Vagina (tissue), 2 donors: ENCODE data around the gene POR. TPM values are rescaled to one million over a fixed set of nuclear protein-coding genes. Genes with fewer than 3 reads are reported as not detected.
"Not testable (repeated sequence)": the region's sequence is repeated elsewhere in the genome, so short reads cannot be mapped to it uniquely, and the experiment has no call there.

Experiments used
- DNase-seq, 2 donors: peaks; one replicate each; pipeline ENCODE4 v3.0.0-alpha.2; 2017; ENCODE audit errors: extremely low spot score in 2 of 2
- H3K27ac ChIP-seq: fragments of 200-600 bp; sonication (generic); one replicate; pipeline ENCODE4 v1.5.1; 2019
- H3K27me3 ChIP-seq: fragments of 200-600 bp; sonication (generic); one replicate; pipeline ENCODE4 v1.5.1; 2019
- H3K36me3 ChIP-seq, 2 donors: fragments of 200-600 bp; sonication (generic); one replicate each; pipeline ENCODE4 v1.5.1; 2017 to 2019
- H3K4me1 ChIP-seq: fragments of 200-600 bp; sonication (generic); one replicate; pipeline ENCODE4 v1.5.1; 2019
- H3K4me3 ChIP-seq, 2 donors: fragments of 200-600 bp; sonication (generic); 1 replicate in 1 of 2; 2 replicates in 1 of 2; pipeline ENCODE4 v1.5.1; 2016 to 2019
- H3K9me3 ChIP-seq: fragments of 200-600 bp; sonication (generic); one replicate; pipeline ENCODE4 v1.5.1; 2019
- POLR2A ChIP-seq, 2 donors: fragments of 450-650 bp; IDR thresholded peaks; one replicate each; pipeline ENCODE4 v1.6.1; 2017; ENCODE audit warnings: antibody characterized with exemption in 2 of 2, mild to moderate bottlenecking in 2 of 2, moderate library complexity in 2 of 2
- POLR2AphosphoS5 ChIP-seq, 2 donors: sonication (generic); formaldehyde crosslinking; IDR thresholded peaks; one replicate each; pipeline ENCODE4 v1.9.0; 2017; ENCODE audit warnings: antibody characterized with exemption in 2 of 2, mild to moderate bottlenecking in 2 of 2, low read depth in 1 of 2; ENCODE audit not compliant: insufficient read depth in 1 of 2
- intact Hi-C: fragments of 100-400 bp; cut with DNase I; formaldehyde crosslinking; loops from one replicate; pipeline ENCODE4 v1.15.1; 2023
- total RNA-seq: library from RNA; depleted of rRNA; stranded (reverse); fragments of >200 nt; gene quantifications from one replicate; pipeline ENCODE4 v1.2.3, GENCODE V29; 2016
- TF ChIP-seq, protein P1 (sequence below), 3 experiments: fragments of 450-650 bp in 2 of 3; fragments of 200-600 bp in 1 of 3; sonication (generic) in 1 of 3; IDR thresholded peaks; one replicate each; pipeline ENCODE4 v1.5.1; 2017 to 2019; ENCODE audit warnings: antibody characterized with exemption in 3 of 3, mild to moderate bottlenecking in 2 of 3, moderate library complexity in 2 of 3

The POR gene
- total RNA-seq, 1 donor from 2014 or later: 94.3 TPM

DNA sequence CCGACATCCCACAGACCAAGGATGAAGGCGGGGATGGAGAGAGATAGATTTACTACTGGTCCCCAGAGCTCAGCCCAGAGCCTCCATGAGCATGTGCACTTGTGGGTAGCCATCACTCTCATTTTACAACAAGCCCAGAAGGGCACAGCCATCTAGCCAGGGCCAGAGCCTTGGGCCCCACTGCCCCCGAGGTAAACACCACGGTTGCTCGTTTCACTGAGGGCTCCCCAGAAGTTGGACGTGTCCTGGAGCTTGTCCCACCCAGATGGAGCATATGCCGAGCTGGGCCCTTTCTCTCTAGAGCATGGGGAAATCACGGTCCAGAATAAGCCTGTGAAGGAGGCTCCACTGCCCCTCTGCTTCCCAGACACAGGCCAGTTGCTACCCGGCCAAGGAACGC lies 88.4 kb downstream of the POR start:
- no peaks in the 10 kb centered on the region for H3K4me1 ChIP-seq
- no peaks in the 10 kb centered on the region for H3K27me3 ChIP-seq
- TF ChIP-seq, protein P1, sequence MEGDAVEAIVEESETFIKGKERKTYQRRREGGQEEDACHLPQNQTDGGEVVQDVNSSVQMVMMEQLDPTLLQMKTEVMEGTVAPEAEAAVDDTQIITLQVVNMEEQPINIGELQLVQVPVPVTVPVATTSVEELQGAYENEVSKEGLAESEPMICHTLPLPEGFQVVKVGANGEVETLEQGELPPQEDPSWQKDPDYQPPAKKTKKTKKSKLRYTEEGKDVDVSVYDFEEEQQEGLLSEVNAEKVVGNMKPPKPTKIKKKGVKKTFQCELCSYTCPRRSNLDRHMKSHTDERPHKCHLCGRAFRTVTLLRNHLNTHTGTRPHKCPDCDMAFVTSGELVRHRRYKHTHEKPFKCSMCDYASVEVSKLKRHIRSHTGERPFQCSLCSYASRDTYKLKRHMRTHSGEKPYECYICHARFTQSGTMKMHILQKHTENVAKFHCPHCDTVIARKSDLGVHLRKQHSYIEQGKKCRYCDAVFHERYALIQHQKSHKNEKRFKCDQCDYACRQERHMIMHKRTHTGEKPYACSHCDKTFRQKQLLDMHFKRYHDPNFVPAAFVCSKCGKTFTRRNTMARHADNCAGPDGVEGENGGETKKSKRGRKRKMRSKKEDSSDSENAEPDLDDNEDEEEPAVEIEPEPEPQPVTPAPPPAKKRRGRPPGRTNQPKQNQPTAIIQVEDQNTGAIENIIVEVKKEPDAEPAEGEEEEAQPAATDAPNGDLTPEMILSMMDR (IDR thresholded peaks at IDR 0.05): no peak
- TF ChIP-seq POLR2AphosphoS5 (IDR thresholded peaks at IDR 0.05; ENCODE audit: insufficient read depth in 1 of 2, low read depth in 1 of 2): no peak
- TF ChIP-seq POLR2A (IDR thresholded peaks at IDR 0.05): no peak
- DNase-seq: no peak
- H3K27ac ChIP-seq: no peak overlapping the region
- no peak overlapping the region for H3K4me3 ChIP-seq
- H3K36me3 ChIP-seq: peaks cover 0 to 20% of the 10 kb centered on the region in 2 donors
- intact Hi-C loops: no loop called here
- H3K9me3 ChIP-seq: no peaks in the 10 kb centered on the region

DNA sequence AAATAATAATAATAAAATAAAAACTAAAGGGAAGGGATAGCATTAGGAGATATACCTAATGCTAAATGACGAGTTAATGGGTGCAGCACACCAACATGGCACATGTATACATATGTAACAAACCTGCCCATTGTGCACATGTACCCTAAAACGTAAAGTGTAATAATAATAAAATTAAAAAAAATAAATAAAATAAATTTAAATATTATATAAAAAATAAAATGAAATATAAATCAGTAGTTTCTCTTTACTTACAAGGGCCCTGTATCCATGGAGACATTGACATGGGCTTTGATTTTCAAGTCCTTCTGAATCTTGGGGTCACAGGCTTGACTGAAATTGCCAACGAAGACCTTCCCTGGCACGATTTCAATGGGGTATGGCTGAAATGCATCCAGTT lies 90.0 kb downstream of the POR start:
- intact Hi-C loops, H3K4me3 ChIP-seq, H3K9me3 ChIP-seq, H3K4me1 ChIP-seq, H3K27me3 ChIP-seq, DNase-seq, H3K27ac ChIP-seq: not testable (repeated sequence)
- peaks cover 0 to 20% of the 10 kb centered on the region in 2 donors for H3K36me3 ChIP-seq

DNA sequence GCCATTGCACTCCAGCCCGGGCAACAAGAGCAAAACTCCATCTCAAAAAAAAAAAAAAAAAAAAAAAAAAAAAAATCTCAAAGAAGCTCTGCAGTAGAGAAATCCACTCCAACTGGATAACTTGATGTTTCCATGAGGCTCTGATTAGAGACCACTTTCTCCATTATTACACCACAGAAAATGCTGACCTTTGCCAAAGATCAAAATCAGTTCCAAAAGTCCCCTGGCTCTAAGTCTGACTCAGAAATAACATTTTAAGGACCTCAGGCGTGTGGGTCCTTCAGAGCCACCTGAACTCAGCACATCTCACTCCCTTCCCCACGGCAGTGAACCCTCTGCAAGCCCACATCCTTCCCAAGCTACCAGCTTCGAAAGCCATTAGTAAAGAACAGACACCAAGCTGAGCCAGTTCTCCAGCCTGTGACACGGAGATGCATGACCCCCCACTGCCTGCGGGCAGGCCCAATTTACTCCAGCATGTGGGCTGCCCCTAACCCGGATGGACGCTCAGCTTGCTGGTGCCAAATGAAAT lies 93.3 kb downstream of the POR start:
- H3K27ac ChIP-seq: no peak overlapping the region
- H3K36me3 ChIP-seq: peaks cover 0 to 10% of the 10 kb centered on the region in 2 donors
- H3K4me3 ChIP-seq: no peak overlapping the region
- intact Hi-C loops: no loop called here
- H3K9me3 ChIP-seq: no peaks in the 10 kb centered on the region
- DNase-seq: no peak
- TF ChIP-seq, protein P1 (IDR thresholded peaks at IDR 0.05): no peak
- TF ChIP-seq POLR2A (IDR thresholded peaks at IDR 0.05) (no peak), POLR2AphosphoS5 (IDR thresholded peaks at IDR 0.05; ENCODE audit: insufficient read depth in 1 of 2, low read depth in 1 of 2) (no peak)
- H3K27me3 ChIP-seq: no peaks in the 10 kb centered on the region
- H3K4me1 ChIP-seq: peaks cover 28% of the 10 kb centered on the region

GRCh38 chr7:76009672-76010600 lies 95.0 kb downstream of the POR start:
- TF ChIP-seq POLR2AphosphoS5 (IDR thresholded peaks at IDR 0.05; ENCODE audit: insufficient read depth in 1 of 2, low read depth in 1 of 2) (no peak), POLR2A (IDR thresholded peaks at IDR 0.05) (no peak)
- TF ChIP-seq, protein P1 (IDR thresholded peaks at IDR 0.05): no peak
- H3K27ac ChIP-seq: peak overlapping the region; percentile 44
- no peaks in the 10 kb centered on the region for H3K27me3 ChIP-seq
- peaks cover 0 to 4% of the 10 kb centered on the region in 2 donors for H3K36me3 ChIP-seq
- H3K4me3 ChIP-seq: no peak overlapping the region
- no peak for DNase-seq
- H3K9me3 ChIP-seq: no peaks in the 10 kb centered on the region
- intact Hi-C loops: no loop called here
- H3K4me1 ChIP-seq: peaks cover 28% of the 10 kb centered on the region

DNA sequence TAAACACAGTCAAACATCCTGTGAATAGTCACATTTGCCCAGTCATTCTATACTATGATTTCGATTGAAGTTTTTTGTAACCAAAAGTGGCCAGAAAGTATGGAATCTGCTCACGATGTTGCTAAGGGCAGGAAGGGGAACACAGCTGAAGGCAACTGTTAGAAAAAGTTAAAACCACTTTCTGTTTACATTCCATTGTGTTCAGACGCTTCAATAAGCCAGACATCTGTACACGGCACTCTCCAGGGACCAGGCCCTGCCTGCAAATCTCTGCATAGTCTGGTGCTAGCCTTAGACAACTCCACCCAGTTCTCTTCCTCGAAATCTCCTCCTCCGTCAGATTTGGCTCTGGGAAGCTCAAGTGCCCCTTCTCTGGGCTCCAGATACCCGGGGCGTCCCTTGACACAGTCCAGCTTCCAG lies 96.5 kb downstream of the POR start:
- H3K27me3 ChIP-seq: no peaks in the 10 kb centered on the region
- H3K4me3 ChIP-seq: no peak overlapping the region
- peak overlapping the region; percentile 57 for H3K27ac ChIP-seq
- TF ChIP-seq, protein P1 (IDR thresholded peaks at IDR 0.05): no peak
- TF ChIP-seq POLR2AphosphoS5 (IDR thresholded peaks at IDR 0.05; ENCODE audit: insufficient read depth in 1 of 2, low read depth in 1 of 2) (no peak), POLR2A (IDR thresholded peaks at IDR 0.05) (no peak)
- no peaks in the 10 kb centered on the region for H3K9me3 ChIP-seq
- intact Hi-C loops: no loop called here
- H3K4me1 ChIP-seq: peaks cover 28% of the 10 kb centered on the region
- no peaks in the 10 kb centered on the region for H3K36me3 ChIP-seq
- DNase-seq: no peak
